Measurements from ENCODE around the gene EPS15. TPM values are rescaled to one million over a fixed set of nuclear protein-coding genes. Genes with fewer than 3 reads are reported as not detected.

EPS15 gene
- total and polyA plus RNA-seq, 10 of the 15 experiments (the other 5 are each of a cell fraction or from before 2014, with no cell fraction given): 24.7 to 87.8 (median 56.3) TPM

DNA sequence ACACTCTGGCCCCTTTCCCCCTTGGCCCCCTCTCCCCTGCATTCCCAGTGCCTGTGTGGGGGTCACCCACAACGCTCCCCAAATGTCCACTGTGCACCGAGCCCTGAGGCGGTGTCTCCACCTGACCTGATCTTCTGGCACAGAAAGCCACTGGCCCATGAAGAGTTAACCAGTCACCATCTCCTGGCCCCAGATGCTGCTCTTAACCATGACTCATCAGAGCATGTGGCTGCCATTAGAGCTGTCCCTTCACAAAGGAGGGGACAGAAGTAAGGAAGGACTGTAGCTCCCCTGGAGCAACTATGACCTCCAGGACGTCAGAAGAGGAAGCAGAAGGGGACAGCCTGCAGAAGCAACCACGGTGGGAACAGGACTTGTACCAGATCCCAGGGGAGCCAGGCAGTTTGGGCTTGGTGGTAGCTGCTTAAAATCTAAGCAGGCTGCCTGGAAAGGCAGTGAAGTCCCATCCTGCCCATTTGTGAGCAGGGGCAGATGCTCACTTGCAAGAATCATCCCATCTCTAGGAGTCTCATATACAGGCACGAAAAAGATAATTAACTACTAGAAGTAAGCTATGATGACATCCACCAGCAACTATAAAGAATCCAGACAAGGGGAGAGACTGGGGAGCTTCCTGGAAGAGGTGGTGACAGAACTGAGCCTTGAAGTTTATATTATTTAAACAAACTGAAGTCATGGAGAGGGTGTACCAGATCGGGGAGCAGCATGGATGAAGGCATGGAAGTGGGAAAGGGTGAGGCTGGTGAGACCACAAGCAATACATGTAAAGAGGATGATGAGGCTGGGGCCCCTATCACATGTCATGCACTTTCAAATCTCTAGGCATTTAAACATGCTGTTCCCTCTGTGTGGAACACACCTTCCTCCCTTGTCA is 187.6 kb downstream of the EPS15 start:
- Histone ChIP-seq H2AFZ (ENCODE audit: control insufficient read depth, low read depth, low read length) (peak overlapping the region; percentile 48), H3K4me2 (ENCODE audit: control insufficient read depth, insufficient read depth) (no peak overlapping the region; the same call in none of the 2 replicates), H3K4me1 (ENCODE audit: control insufficient read depth, insufficient read depth, low read length) (peaks cover 9% of the 10 kb centered on the region), H3K36me3 (ENCODE audit: control insufficient read depth in 2 of 2, insufficient read depth in 2 of 2, low read length in 1 of 2) (no peaks in the 10 kb centered on the region), H3K9ac (ENCODE audit: control insufficient read depth, insufficient read depth, low read length) (no peak overlapping the region), H4K20me1 (ENCODE audit: control insufficient read depth, insufficient read depth) (no peaks in the 10 kb centered on the region), H3K27me3 (replicated peaks in 1 of 2; ENCODE audit: control insufficient read depth in 2 of 2, insufficient read depth in 2 of 2, low read length in 1 of 2) (peaks cover 2 to 4% of the 10 kb centered on the region in 2 experiments; a peak in 3 of 4 replicates), H3K79me2 (ENCODE audit: control insufficient read depth, insufficient read depth, low read length) (no peaks in the 10 kb centered on the region), H3K27ac (ENCODE audit: control insufficient read depth, insufficient read depth) (no peak overlapping the region), H3K4me3 (no peak overlapping the region), H3K9me3 (replicated peaks; ENCODE audit: control insufficient read depth, insufficient read depth, low read length) (no peaks in the 10 kb centered on the region)
- ATAC-seq (peak; percentile 84), FAIRE-seq (no peak), DNase-seq (ENCODE audit: low read depth, low spot score) (peak; percentile 13)
- WGBS (ENCODE audit: insufficient coverage, insufficient replicate concordance, low lambda C conversion rate, missing lambda C conversion rate): 40% methylated on average over 6 of the region's 7 CpGs
- ChIA-PET POLR2A (no interaction called here), RAD21 (ENCODE audit: unreplicated experiment) (interaction anchor here (0.9 kb wide), 1 partner anchor 9 kb away, joined by 3 read pairs; no protein-coding TSS in a partner anchor), CTCF (interaction anchor here (0.7 to 1.6 kb wide), 6 partner anchors 26 to 531 kb away, joined by 3 to 6 read pairs (median 4); no protein-coding TSS in a partner anchor), SMC1A (ENCODE audit: uncharacterized antibody, unreplicated experiment) (interaction anchor here (0.9 to 1.8 kb wide), 4 partner anchors 9 to 185 kb away, joined by 3 to 5 read pairs (median 3); no protein-coding TSS in a partner anchor)
- no TSS peak for BruUV-seq (replicated peaks)
- in situ Hi-C loops (cut with MboI) (no loop called here), intact Hi-C loops (cut with micrococcal nuclease; ENCODE audit: unreplicated experiment) (no loop called here)
- TF ChIP-seq ATF2 (IDR thresholded peaks at IDR 0.05; ENCODE audit: low read length) (no peak), HDAC2 (IDR thresholded peaks at IDR 0.05) (no peak), YY1 (IDR thresholded peaks at IDR 0.05; ENCODE audit: low read depth, low read length) (0 out of 2 replicates have a peak, but pooled peaks have one; percentile 31), NRF1 (conservative IDR thresholded peaks at IDR 0.05; ENCODE audit: low read depth, low read length) (no peak), ZNF274 (IDR thresholded peaks at IDR 0.05; ENCODE audit: insufficient read depth, insufficient read length) (no peak)
